BJ (cell line): ENCODE data around the gene FMO4. TPM values are rescaled to one million over a fixed set of nuclear protein-coding genes. Genes with fewer than 3 reads are reported as not detected.
"Not testable (repeated sequence)": the region's sequence is repeated elsewhere in the genome, so short reads cannot be mapped to it uniquely, and the experiment has no call there.

Experiments
- CTCF ChIA-PET: fragments of 350-600 bp; formaldehyde crosslinking; extraction: SDS; loops from one replicate; lab custom pipeline; 2021; ENCODE audit warnings: antibody characterized with exemption, inconsistent platforms; lab: Yijun Ruan, JAX
- POLR2A ChIA-PET: fragments of 300-600 bp; sonication (Branson Sonifier 250); formaldehyde crosslinking; extraction: SDS; loops from one replicate; lab custom pipeline; 2021; ENCODE audit warnings: antibody characterized with exemption; lab: Charles Lee
- DNase-seq: peaks from one replicate; pipeline ENCODE4 v3.0.0-alpha.2; 2011; ENCODE audit warnings: low read depth
- H3K27me3 ChIP-seq: 2 replicates; pipeline ENCODE4 v1.6.0; 2011; ENCODE audit warnings: low read length; ENCODE audit not compliant: control insufficient read depth, insufficient read depth
- H3K36me3 ChIP-seq: 2 replicates; pipeline ENCODE4 v1.5.1; 2011; ENCODE audit warnings: low read length; ENCODE audit not compliant: control insufficient read depth, insufficient read depth
- H3K4me3 ChIP-seq: 2 replicates; pipeline ENCODE4 v1.5.1; 2011; ENCODE audit warnings: low read depth, mild to moderate bottlenecking, control low read depth, low read length
- CTCF ChIP-seq: IDR thresholded peaks from 2 replicates; pipeline ENCODE4 v1.5.1; 2011; ENCODE audit warnings: low read depth, mild to moderate bottlenecking, control low read depth, inconsistent platforms, low read length, moderate library complexity; ENCODE audit not compliant: insufficient read depth
- polyA plus RNA-seq: library from polyadenylated mRNA; depleted of rRNA; stranded (reverse); fragments of >200 nt; gene quantifications from 2 replicates; pipeline ENCODE4 v1.2.3, GENCODE V29; 2011; rRNA removed
- small RNA-seq: library from RNA; depleted of rRNA; stranded (forward); fragments of <200 nt; gene quantifications from one replicate; pipeline ENCODE3, GENCODE V24; 2012; ENCODE audit warnings: low replicate concordance, low read depth; ENCODE audit not compliant: insufficient read length

Gene FMO4
- polyA plus RNA-seq, 1 experiment, result 4.2 TPM

- no peak for TF ChIP-seq CTCF
- ChIA-PET POLR2A (no interaction called here), CTCF (no interaction called here)
- H3K4me3 ChIP-seq, result no peak overlapping the region
- DNase-seq, result no peak
- no peaks in the 10 kb centered on the region for H3K36me3 ChIP-seq
- no peaks in the 10 kb centered on the region for H3K27me3 ChIP-seq
Observed at GRCh38 chr1:171379846-171380245, 65.9 kb downstream of the FMO4 start.

DNA sequence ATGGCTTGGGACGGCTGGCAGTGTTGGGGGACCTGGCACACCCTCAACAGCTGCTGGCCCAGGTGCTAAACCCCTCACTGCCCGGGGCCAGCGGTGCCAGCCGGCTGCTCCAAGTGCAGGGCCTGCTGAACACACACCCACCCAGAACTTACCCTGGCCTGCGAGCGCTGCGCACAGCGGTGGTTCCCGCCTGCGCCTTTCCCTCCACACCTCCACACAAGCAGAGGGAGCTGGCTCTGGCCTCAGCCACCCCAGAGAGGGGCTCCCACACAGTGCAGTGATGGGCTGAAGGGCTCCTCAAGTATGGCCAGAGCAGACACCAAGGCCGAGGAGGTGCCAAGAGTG, 67.9 kb downstream of the FMO4 start:
- ChIA-PET CTCF (interaction anchor here (0.6 kb wide), 1 partner anchor 44 kb away, joined by 5 read pairs; no protein-coding TSS in a partner anchor), POLR2A (no interaction called here)
- TF ChIP-seq CTCF, result no peak
- no peak for DNase-seq
- Histone ChIP-seq H3K27me3 (no peaks in the 10 kb centered on the region), H3K36me3 (no peaks in the 10 kb centered on the region), H3K4me3 (no peak overlapping the region)

DNA sequence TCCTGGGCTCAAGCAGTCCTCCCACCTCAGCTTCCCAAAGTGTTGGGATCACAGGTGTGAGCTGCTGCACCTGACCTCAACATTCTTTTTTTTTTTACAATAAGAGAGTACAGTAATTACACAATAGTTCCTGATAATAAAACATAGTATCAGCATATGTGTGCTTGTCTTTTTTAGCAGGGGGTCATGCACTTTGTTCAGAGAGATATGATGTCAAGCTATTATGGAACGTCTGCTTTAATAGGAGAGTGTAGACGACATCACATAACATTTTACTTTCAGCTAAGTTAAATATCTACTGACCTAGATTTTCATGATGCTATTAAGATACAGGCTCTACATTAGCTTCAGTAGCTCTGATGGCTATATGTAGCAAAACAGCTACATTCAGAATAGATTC, 70.5 kb downstream of the FMO4 start:
- ChIA-PET CTCF (interaction anchor here (1.0 kb wide), 1 partner anchor 21 kb away, joined by 3 read pairs; no protein-coding TSS in a partner anchor), POLR2A (interaction anchor here (0.5 kb wide), 1 partner anchor 12 kb away, joined by 4 read pairs; no protein-coding TSS in a partner anchor)
- Histone ChIP-seq H3K27me3 (no peaks in the 10 kb centered on the region), H3K4me3 (no peak overlapping the region), H3K36me3 (no peaks in the 10 kb centered on the region)
- TF ChIP-seq CTCF, result no peak
- no peak for DNase-seq

DNA sequence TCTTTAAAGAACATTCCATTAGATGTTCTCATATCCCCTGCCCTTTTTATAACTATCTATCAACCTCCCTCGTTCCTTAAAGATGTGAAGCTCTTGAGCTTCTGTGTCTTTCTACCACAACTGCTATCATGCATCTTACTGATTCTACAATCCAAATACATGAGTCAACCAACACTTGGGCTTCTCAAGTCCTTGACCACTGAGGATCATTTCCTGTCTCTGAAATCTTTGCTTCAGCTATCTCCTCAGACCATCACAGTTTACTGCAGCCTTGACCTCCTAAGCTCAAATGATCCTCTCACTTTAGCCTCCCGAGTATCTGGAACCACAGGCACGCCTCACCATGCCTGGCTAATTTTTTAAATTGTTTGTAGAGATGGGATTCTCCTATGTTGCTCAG, 75.2 kb downstream of the FMO4 start:
- DNase-seq, result peak; percentile 3
- Histone ChIP-seq H3K4me3 (no peak overlapping the region), H3K27me3 (no peaks in the 10 kb centered on the region), H3K36me3 (no peaks in the 10 kb centered on the region)
- TF ChIP-seq CTCF, result no peak
- CTCF ChIA-PET, result interaction anchor here (0.9 kb wide), 1 partner anchor 8 kb away, joined by 3 read pairs; no protein-coding TSS in a partner anchor
- POLR2A ChIA-PET, result no interaction called here

- CTCF ChIA-PET, result interaction anchor here (1.5 kb wide), 1 partner anchor 14 kb away, joined by 5 read pairs; no protein-coding TSS in a partner anchor
- H3K4me3 ChIP-seq, H3K36me3 ChIP-seq, H3K27me3 ChIP-seq, DNase-seq, POLR2A ChIA-PET: not testable (repeated sequence)
Observed at GRCh38 chr1:171390740-171391139, 76.8 kb downstream of the FMO4 start.

Small RNA genes lying within 50 kb of the gene (small RNA-seq; reads per million reads assigned to genes)
- gene SRP14P4, result not detected

Other genes starting within 250 kb of the FMO4 start
- gene FMO3, start 223.3 kb upstream of the FMO4 start, polyA plus RNA-seq, result 0.45 and 0.70 TPM in 2 replicates
- 0.07 and 0.17 TPM in 2 replicates for gene FMO2, start 128.9 kb upstream of the FMO4 start, polyA plus RNA-seq
- gene FMO1, start 65.7 kb upstream of the FMO4 start, polyA plus RNA-seq, result 0.91 and 2.0 TPM in 2 replicates
- 27.2 and 39.5 TPM in 2 replicates for gene PRRC2C, start 171.3 kb downstream of the FMO4 start, polyA plus RNA-seq